ENCODE results near the gene MAST3. TPM values are rescaled to one million over a fixed set of nuclear protein-coding genes. Genes with fewer than 3 reads are reported as not detected.

The MAST3 gene
- total RNA-seq, 4 donors from 2014 or later: 0.59 to 22.5 (median 3.8) TPM

GRCh38 chr19:18196511-18196845 lies 98.9 kb downstream of the MAST3 start:
- TF ChIP-seq POLR2A (IDR thresholded peaks at IDR 0.05): no peak
- TF ChIP-seq, protein P1, sequence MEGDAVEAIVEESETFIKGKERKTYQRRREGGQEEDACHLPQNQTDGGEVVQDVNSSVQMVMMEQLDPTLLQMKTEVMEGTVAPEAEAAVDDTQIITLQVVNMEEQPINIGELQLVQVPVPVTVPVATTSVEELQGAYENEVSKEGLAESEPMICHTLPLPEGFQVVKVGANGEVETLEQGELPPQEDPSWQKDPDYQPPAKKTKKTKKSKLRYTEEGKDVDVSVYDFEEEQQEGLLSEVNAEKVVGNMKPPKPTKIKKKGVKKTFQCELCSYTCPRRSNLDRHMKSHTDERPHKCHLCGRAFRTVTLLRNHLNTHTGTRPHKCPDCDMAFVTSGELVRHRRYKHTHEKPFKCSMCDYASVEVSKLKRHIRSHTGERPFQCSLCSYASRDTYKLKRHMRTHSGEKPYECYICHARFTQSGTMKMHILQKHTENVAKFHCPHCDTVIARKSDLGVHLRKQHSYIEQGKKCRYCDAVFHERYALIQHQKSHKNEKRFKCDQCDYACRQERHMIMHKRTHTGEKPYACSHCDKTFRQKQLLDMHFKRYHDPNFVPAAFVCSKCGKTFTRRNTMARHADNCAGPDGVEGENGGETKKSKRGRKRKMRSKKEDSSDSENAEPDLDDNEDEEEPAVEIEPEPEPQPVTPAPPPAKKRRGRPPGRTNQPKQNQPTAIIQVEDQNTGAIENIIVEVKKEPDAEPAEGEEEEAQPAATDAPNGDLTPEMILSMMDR (IDR thresholded peaks at IDR 0.05): no peak
- H3K9me3 ChIP-seq: no peaks in the 10 kb centered on the region
- intact Hi-C loops (cut with DNase I; ENCODE audit: low total_unique reads): no loop called here
- H3K4me1 ChIP-seq: peaks cover 0 to 12% of the 10 kb centered on the region in 2 donors
- no peak overlapping the region for H3K27ac ChIP-seq
- DNase-seq: no peak
- H3K4me3 ChIP-seq: no peak overlapping the region
- no peaks in the 10 kb centered on the region for H3K27me3 ChIP-seq
- H3K36me3 ChIP-seq: no peaks in the 10 kb centered on the region

DNA sequence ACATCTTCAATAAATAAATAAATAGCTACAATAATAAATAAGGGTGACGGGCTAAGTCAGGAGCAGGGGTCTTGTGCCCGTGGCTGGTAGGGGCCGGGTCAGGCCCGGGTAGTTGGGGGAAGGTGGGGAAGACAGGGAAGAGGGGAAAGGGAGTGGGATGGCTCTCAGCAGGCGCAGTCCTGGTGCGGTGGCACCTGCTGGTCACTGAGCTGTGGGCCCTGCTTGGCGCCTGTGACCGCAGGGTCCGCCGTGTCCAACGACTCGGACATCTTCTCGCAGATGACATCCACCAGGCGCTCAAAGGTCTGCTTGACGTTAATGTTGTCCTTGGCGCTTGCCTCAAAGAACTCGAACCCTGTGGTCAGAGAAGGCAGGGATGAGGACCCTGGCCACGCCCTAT lies 99.7 kb downstream of the MAST3 start:
- DNase-seq: no peak
- Histone ChIP-seq H3K4me1 (peaks cover 0 to 12% of the 10 kb centered on the region in 2 donors), H3K27me3 (no peaks in the 10 kb centered on the region), H3K9me3 (no peaks in the 10 kb centered on the region), H3K36me3 (no peaks in the 10 kb centered on the region), H3K4me3 (no peak overlapping the region), H3K27ac (no peak overlapping the region)
- intact Hi-C loops (cut with DNase I; ENCODE audit: low total_unique reads): no loop called here
- TF ChIP-seq POLR2A (IDR thresholded peaks at IDR 0.05): no peak
- TF ChIP-seq, protein P1 (IDR thresholded peaks at IDR 0.05): no peak

GRCh38 chr19:18197941-18198340 lies 100.4 kb downstream of the MAST3 start:
- H3K9me3 ChIP-seq: no peaks in the 10 kb centered on the region
- no peak for TF ChIP-seq POLR2A (IDR thresholded peaks at IDR 0.05)
- TF ChIP-seq, protein P1 (IDR thresholded peaks at IDR 0.05): no peak
- H3K36me3 ChIP-seq: no peaks in the 10 kb centered on the region
- no peak overlapping the region for H3K27ac ChIP-seq
- no peak for DNase-seq
- no peak overlapping the region for H3K4me3 ChIP-seq
- peaks cover 0 to 17% of the 10 kb centered on the region in 2 donors for H3K4me1 ChIP-seq
- intact Hi-C loops (cut with DNase I; ENCODE audit: low total_unique reads): no loop called here
- H3K27me3 ChIP-seq: no peaks in the 10 kb centered on the region

- Histone ChIP-seq H3K27ac (no peak overlapping the region), H3K36me3 (no peaks in the 10 kb centered on the region), H3K9me3 (no peaks in the 10 kb centered on the region), H3K4me1 (peaks cover 0 to 19% of the 10 kb centered on the region in 2 donors), H3K27me3 (no peaks in the 10 kb centered on the region), H3K4me3 (no peak overlapping the region)
- TF ChIP-seq, protein P1 (IDR thresholded peaks at IDR 0.05): no peak
- no peak for TF ChIP-seq POLR2A (IDR thresholded peaks at IDR 0.05)
- intact Hi-C loops (cut with DNase I; ENCODE audit: low total_unique reads): no loop called here
- DNase-seq: no peak
Measured at GRCh38 chr19:18198374-18198773, 100.8 kb downstream of the MAST3 start.

Small RNA genes lying within 50 kb of the gene (small RNA-seq; reads per million reads assigned to genes)
- gene IFI30: not detected

Other genes starting within 250 kb of the MAST3 start
- 1 to 10 TPM in 2 of 4 donors, under 1 TPM in 2; under 0.01 to 8.1 (median 2.7) TPM for gene JAK3, start 249.8 kb upstream of the MAST3 start, total RNA-seq
- gene RPL18A, start 237.9 kb upstream of the MAST3 start, total RNA-seq: 1,000 to 10,000 TPM in 3 of 4 donors, 100 to 1,000 TPM in 1; 649 to 2,637 (median 1,942) TPM
- not detected for gene SLC5A5, start 225.8 kb upstream of the MAST3 start, total RNA-seq
- gene CCDC124, start 164.8 kb upstream of the MAST3 start, total RNA-seq: 10 to 100 TPM; 23.6 to 37.2 (median 28.3) TPM
- 1 to 10 TPM in 1 of 4 donors, not detected in 3; 1.9 TPM for gene KCNN1, start 130.7 kb upstream of the MAST3 start, total RNA-seq
- 10 to 100 TPM; 18.7 to 77.9 (median 43.1) TPM for gene ARRDC2, start 89.6 kb upstream of the MAST3 start, total RNA-seq
- gene IL12RB1, start 10.8 kb upstream of the MAST3 start, total RNA-seq: 1 to 10 TPM in 1 of 4 donors, under 1 TPM in 2, not detected in 1; 0.41 to 6.5 (median 0.61) TPM
- 10 to 100 TPM; 17.2 to 39.4 (median 29.7) TPM for gene PIK3R2, start 55.4 kb downstream of the MAST3 start, total RNA-seq
- 10 to 100 TPM in 2 of 4 donors, 1 to 10 TPM in 2; 4.1 to 17.4 (median 11.4) TPM for gene IFI30, start 76.0 kb downstream of the MAST3 start, total RNA-seq
- 10 to 100 TPM in 3 of 4 donors, 1 to 10 TPM in 1; 5.2 to 19.7 (median 11.1) TPM for gene MPV17L2, start 95.4 kb downstream of the MAST3 start, total RNA-seq
- gene RAB3A, start 106.3 kb downstream of the MAST3 start, total RNA-seq: 1 to 10 TPM in 1 of 4 donors, under 1 TPM in 2, not detected in 1; 0.69 to 3.8 (median 0.77) TPM
- 1 to 10 TPM in 2 of 4 donors, not detected in 2; 1.7 to 3.3 TPM for gene PDE4C, start 128.7 kb downstream of the MAST3 start, total RNA-seq
- gene IQCN, start 176.7 kb downstream of the MAST3 start, total RNA-seq: 10 to 100 TPM in 1 of 4 donors, 1 to 10 TPM in 3; 1.0 to 41.1 (median 3.0) TPM
- gene JUND, start 183.8 kb downstream of the MAST3 start, total RNA-seq: 100 to 1,000 TPM; 152 to 386 (median 290) TPM
- gene LSM4, start 225.3 kb downstream of the MAST3 start, total RNA-seq: 100 to 1,000 TPM in 1 of 4 donors, 10 to 100 TPM in 2, 1 to 10 TPM in 1; 8.8 to 120 (median 64.2) TPM
- gene PGPEP1, start 242.8 kb downstream of the MAST3 start, total RNA-seq: 10 to 100 TPM; 21.2 to 67.9 (median 38.1) TPM

Data from uterus (tissue), 4 donors.